HG03066 (cell line): ENCODE results near the gene SLC17A7.
"Not testable (repeated sequence)": the region's sequence is repeated elsewhere in the genome, so short reads cannot be mapped to it uniquely, and the experiment has no call there.

Experiments
- ATAC-seq: cut with Tn5 transposase; IDR thresholded peaks from one replicate; pipeline ENCODE4 v1.9.1; 2021; ENCODE audit warnings: low read depth; ENCODE audit not compliant: unreplicated experiment

SLC17A7 gene

DNA sequence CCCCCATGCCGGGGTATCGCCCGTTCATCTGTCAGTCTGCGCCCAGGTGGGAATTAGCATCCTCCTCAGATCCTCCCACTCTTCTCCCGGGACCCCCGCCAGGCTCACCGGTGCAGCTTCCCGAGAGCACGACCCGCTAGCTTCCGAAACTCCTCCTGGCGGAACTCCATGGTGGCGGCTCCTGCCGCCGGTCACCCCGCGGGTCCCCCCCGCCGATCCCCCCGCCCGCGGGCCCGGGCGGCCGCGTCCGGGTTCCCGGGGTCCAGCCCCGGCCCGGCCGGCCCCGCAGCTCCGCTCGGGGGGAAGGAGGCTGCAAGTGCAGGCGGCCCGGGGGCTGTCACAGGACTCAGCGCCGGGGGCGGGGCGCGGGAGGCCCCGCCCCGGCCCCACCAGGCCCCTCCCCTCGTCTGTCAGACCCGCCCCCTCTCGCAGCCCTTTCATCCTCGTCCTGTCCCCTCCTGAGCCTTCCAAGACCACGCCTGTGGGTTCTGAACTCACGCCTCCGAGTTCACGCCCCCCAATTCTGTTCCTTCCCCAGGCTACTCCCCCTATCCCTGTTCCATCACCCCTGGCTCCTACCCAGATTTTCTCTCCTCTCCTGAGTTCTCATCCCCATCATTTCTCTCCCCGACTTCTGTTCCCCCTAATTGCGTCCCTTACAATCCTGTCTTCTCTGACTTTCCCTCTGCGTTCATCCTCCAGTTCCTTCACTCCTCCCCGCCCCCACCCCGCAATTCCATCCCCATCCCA is at the start of gene SLC17A7:
Gene SLC17A7 (minus strand): TSS at position 318 of the 750 bp plus-strand sequence. CDS start 148 bp downstream, at position 170.
- ATAC-seq, result no peak

DNA sequence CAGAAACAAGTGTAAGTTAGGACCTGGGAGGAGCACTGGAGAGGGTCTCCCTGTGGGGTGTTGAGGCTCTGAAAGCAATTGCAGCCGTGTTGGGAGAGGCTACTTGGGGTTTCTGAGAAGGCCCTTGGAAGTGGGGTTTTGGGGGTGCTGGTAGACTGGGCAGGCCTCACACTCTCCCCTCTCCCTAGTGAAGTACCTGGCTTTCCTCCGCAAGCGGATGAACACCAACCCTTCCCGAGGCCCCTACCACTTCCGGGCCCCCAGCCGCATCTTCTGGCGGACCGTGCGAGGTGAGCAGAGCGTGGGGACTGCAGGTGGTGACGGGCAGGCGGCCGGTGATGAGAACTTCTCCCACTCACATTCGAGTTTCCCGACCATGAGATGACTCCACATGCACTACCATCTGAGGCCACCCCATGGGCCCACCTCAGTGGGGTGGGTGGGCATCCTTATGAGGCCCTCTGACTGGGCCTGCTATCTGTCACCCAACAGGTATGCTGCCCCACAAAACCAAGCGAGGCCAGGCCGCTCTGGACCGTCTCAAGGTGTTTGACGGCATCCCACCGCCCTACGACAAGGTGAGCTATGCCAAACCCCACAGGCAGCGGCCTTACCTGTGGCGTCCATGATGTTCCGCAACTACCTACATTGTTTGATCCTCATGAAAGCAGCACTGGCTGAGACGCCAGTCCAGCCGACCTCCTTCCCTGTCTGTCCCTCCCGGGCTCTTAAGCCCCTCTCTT is 49.1 kb upstream of the SLC17A7 start:
- ATAC-seq, result no peak

DNA sequence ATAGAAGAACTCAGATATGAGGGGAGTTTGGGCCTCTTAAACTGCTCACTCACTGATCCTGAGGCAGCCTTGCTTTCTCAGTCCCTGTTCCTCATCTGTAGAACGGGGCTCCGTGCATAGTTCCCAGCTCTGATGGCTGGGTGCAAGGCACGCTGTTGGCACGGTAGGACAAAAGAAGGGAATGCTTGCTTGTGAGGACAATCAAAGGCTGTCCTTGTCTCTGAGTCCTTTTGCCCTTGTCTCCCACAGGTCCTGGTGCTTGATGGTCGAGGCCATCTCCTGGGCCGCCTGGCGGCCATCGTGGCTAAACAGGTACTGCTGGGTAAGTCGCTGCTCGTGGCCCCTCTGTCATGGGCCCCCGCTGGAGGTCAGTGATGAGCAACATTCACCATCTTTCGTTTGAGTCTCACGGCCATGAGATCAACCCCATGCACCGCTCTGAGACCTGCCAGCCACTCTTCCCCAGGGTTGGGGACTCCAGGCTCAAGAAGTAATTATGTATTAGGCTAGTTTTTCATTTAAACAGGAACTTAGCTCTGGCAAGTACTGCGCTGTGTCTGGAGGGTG is 48.4 kb upstream of the SLC17A7 start:
- ATAC-seq, result no peak

DNA sequence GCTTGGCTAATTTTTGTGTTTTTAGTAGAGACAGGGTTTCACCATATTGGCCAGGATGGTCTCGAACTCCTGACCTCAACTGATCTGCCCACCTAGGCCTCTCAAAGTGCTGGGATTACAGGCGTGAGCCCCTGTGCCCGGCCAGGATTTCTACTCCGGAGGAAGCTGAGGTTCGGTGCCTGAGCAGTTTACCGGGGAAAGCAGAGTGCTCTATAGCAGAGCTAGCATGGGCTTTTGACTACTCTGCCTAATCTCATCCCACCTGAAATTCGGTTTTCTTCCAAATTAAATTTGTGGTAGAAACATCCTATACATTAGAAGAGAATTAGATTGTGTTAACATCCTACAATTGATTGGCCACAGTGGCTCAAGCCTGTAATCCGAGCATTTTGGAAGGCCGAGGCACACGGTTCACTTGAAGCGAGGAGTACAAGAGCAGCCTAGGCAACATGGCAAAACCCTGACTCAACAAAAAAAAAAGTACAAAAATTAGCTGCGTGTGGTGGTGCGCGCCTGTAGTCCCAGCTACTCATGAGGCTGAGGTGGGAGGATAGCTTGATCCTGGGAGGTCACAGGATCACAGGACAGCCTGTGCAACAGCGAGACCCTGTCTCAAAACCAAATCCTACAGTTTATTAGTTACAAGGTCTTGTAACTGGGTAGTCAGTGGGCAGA is 47.7 kb upstream of the SLC17A7 start:
- no peak for ATAC-seq

DNA sequence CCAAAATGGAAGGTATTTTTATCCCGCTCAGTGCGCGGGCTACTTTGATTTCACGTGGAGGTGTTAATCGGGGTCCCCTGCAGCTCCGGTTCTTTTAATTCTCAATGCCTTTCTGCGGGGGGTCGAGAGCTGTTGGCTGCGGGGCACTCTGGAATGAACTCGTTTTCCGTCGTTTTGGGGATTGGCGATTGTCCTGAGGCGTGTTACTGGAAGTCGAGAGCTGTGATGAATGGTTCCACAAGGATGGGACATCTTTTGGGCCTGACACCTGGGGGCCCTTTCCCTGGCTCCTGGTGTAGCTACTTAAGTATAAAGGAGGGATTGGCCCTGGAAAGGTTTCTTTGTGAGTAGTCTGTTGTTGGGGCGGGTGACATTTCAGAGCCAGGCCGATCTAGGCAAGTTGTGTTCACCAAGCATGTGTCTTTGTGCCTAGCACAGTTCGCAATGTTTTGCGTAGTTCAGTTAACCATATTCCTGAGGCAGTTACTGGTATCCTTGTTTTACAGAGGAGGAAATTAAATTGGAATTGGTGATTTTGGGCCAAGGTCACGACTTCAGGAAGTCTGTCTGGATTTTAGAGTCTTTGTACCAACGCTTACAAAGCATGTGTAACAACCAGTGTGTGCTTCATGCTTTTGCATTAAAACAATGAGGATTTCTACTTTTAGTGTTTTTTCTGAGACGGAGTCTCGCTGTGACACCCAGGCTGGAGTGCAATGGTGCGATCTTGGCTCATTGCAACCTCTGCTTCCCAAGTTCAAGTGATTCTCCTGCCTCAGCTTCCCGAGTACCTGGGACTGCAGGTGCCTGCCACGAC is 46.9 kb upstream of the SLC17A7 start:
- no peak for ATAC-seq

DNA sequence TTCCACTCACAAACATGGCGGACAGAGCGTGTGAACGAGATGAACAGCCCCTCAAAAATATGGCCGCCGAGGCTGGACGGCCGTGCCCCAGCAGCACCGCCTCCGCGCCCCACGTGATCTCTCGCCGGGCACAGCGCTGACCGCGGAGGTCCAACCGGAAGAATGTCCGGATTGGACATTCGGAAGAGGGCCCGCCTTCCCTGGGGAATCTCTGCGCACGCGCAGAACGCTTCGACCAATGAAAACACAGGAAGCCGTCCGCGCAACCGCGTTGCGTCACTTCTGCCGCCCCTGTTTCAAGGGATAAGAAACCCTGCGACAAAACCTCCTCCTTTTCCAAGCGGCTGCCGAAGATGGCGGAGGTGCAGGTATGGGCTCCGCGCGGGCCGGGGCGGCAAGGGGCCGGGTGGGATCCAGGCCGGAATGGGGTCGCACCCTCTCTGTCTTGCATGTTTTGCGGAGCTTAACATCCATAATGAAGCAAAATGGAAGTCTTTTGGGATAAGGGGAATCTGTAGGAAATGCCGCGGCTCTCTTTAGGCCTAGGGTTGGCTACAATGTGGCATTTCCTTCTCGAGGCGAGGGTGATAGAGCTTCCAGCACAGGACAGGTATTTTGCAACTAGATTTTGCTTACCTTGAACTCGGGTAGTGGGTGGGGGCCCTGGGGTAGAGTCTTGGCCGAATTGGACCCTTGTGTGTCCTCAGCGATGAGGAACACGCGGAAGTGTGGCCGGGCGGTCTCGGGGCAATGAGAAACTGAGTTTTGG is 46.1 kb upstream of the SLC17A7 start, which contains the start of gene RPL13A:
Gene RPL13A (plus strand): TSS at position 332 of the 769 bp plus-strand sequence. CDS start 22 bp downstream, at position 354.
- peak; percentile 80 for ATAC-seq

DNA sequence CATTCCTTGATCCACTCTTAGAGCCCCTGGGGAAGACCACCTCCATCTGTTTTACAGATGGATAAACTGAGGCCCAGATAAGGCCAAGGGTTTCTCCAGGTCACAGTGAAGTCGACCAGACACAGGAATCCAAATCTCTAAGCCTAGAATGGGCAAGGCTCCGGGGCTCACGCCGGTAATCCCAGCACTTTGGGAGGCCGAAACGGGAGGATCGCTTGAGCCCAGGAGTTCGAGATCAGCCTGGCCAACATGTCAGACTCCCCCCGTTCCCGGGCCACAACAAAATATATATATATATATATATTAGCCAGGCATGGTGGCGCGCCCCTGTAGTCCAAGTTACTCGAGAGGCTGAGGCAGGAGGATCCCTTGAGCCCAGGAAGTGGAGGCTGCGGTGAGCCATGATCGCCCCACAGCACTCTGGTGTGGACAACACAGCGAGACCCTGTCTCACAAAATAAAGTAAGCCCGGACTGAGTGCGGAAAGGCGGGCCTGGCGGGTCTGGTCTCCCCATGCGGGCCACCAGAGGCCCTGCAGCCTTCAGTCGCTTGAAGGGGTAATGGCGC is 45.5 kb upstream of the SLC17A7 start:
- ATAC-seq, result no peak

DNA sequence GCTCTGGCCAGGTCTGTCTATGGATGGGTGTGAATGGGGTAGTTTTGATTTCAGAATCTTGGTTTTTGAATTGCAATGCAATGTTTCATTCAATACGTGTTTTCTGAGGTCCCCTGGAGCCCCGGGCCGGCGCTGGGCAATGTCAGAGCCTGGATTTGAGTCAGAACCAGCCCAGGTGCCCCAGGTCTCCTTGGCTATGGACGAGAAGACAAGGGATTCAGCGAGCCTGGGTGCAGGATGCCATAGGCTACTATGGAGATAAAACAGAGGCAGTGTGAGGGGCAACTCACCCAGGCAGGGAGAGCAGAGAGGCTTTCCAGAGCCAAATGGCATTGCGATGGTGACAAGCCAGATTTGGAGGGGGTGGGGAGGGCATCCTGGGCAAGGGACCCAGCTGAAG is 44.9 kb upstream of the SLC17A7 start:
- ATAC-seq, result no peak

DNA sequence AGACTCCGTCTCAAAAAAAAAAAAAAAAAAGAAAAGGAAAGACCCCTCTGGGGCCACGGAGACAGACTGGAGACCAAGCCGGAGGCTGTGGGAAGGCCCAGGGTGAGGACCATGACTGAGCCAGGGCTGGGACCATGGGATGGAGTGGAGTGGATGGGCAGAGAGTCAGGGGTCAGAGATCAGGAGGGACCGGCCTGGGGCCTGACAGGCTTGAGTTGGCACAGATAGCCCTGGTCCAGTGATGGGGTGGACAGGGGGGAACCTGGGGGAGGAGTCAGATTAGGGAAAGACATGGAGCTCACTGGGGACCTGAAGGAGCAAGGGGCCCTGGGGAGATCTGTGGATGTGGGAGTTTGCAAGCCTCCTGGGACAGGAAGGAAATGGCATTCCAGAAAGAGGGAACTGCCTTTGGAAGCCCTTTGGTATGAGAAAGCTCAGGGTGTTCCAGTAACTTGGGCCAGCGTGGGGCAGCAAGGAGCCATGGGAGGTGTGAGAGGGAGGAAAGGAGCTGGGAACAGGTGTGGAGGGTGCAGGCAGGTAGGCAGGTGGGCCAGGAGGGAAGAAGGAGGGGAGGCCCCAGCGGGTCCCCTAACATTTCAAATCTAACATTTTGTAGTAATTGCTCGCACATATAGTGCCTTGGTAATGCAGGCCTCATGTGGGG is 39.8 kb upstream of the SLC17A7 start:
- no peak for ATAC-seq

DNA sequence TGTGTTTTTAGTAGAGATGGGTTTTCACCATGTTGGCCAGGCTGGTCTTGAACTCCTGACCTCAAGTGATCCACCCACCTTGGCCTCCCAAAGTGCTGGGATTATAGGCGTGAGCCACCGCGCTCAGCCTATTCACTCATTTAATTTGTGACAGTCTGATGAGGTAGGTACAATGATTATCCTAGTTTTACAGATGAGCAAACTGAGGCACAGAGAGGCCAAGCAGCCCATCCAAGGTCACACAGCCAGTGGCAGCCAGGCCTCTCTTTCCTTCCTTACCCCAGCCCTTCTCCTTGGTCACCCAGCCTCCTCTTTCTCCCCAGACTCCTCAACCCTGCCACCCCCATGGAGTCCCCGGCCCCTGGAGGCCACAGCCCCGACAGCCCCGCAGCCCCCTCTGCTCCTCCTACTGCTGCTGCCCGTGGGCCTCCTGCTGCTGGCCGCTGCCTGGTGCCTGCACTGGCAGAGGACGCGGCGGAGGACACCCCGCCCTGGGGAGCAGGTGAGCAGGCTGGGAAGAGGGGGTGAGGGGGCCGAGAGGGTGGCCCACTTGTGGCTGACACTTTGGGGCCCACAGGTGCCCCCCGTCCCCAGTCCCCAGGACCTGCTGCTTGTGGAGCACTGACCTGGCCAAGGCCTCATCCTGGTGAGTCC is 38.8 kb upstream of the SLC17A7 start:
- no peak for ATAC-seq

DNA sequence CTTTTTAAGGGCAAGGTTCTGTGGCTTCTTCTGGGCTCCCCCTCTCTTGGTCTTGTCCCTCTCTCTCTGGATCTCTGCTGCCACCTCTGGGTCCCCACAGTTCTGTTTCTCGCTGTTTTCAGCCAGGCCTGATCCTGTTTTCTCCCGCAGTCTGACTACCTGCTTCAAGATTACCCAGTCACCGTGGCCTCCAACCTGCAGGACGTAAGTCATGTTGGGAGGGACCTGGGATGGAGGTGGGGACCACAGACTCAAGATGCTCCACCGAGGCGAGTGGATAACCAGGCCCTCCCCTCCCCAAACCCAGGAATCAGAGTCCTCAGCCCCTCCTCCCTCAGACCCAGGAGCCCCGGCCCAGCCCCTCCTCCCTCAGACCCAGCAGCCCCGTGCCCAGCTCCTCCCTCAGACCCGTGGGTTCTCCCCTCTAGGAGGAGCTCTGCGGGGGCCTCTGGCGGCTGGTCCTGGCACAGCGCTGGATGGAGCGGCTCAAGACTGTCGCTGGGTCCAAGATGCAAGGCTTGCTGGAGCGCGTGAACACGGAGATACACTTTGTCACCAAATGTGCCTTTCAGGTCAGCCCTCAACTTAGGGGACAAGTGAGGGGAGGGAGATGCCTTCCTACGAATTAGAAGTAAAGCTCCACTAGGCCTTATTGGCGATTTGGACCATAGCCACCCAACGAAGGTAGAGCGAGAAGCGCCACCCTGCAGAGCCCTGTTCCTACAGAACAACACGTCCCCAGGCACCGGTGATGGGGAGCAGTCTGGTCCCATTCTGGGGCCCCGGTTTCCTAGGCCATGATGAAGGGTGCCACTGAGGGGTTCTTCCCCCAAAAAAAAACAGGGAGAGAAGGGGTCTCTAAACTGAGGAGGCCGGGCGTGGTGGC is 34.9 kb upstream of the SLC17A7 start:
- no peak for ATAC-seq

DNA sequence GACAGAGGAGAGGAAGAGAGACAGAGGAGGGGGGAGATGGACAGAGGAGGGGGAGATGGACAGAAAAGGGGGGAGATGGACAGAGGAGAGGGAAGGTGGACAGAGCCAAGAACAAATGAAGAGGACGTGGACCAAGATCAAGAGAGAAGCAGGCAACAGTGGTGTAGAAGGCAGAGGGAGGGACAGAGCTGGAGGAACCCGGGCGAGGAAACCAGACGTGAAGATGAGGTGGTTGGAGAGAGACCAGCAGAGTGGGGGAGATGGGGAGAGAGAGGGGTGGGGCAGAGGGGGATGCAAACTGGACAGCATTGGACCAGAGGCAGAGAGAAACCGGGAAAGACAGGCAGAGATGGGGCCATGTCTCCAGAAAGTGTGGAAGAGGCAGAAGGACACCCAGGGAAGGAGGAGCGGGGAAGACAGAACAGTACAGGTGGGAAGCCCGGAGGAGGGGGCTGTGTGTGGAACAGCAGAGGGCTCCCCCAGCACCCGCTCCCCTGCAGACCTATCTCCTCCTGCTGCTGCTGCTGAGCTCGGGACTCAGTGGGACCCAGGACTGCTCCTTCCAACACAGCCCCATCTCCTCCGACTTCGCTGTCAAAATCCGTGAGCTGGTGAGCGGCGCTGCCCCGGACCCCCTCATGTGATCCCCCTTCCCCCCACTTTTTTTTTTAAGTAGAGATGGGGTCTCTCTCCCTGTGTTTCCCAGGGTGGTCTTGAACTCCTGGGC is 34.0 kb upstream of the SLC17A7 start:
- no peak for ATAC-seq

DNA sequence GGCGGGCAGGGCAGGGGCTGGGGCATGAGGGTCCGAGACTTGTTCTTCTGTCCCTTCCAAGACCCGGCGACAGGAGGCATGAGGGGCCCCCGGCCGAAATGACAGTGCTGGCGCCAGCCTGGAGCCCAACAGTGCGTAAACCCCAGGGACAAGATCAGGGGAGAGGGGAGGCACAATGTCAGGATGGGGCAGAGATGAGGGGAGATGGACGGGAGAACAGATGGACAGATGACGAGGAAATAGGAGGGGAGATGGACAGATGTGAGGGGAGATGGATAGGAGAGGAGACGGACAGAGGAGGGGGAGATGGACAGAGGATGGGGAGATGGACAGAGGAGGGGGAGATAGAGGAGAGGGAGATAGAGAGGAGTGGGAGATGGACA is 33.2 kb upstream of the SLC17A7 start:
- no peak for ATAC-seq

DNA sequence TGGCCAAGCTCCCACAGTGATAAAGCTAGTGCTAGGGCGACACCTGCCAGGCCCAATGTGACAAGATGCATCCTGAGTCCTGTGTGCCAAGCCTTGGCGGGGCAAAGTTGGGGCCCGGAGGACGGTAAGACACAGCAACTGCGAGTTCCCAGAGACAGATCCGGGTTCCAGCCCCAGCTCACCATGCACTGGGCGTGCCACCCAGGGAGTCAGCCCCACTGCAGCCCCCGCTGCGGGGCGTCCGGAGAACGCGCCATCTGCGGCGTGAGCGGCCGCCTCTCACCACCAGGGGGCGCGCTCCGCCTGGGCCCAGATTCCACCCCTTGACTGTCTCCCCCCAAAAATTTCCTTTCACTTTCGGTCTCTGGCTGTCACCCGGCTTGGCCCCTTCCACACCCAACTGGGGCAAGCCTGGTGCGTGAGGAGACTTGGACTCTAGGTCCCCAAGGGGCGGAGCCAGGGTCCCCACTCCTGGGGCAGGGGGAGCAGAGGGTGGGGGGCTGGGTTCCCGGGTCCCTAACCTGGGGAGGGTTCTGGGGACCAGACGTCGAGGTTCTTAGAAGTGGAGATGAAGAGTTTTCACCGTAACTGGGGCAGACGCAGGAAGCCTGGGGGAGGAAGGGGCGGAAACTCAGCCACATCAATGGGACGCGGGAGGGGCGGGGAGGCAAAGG is 32.7 kb upstream of the SLC17A7 start, which contains the start of gene FLT3LG:
Gene FLT3LG (plus strand): TSS at position 348 of the 674 bp plus-strand sequence. CDS start 425 bp downstream, outside the sequence.
- no peak for ATAC-seq

DNA sequence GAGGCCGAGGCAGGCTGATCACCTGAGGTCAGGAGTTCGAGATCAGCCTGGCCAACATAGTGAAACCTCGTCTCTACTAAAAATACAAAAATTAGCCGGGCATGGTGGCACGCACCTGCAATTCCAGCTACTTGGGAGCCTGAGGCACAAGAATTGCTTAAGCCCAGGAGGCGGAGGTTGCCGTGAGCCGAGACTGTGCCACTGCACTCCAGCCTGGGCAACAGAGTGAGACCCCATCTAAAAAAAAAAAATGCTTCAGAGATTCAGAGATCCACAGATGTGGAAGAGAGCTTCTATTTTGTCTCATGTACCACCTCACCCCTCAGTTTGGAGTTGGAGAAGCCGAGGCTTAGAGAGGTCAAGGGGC is 32.2 kb upstream of the SLC17A7 start:
- ATAC-seq, result not testable (repeated sequence)

DNA sequence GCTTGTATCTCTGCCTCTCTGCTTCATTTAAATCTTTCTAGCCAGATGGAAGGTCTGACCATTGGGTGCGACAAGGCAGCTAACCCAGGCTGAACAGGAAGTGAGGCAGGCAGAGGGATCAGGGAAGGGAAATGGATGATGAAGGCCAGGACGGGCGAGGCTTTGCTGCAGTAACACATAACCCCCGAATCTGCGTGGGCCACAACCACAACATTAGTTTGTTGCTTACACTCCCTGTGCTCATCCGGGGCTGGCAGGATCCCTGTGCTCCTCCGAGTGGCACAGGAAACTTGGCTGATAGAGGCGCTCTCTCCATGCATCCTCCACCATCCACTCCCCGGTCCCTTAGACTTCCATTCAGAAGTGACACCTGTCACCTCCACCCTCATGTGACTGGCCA is 31.6 kb upstream of the SLC17A7 start:
- ATAC-seq, result no peak
